Thyroid gland (tissue), 4 donors: ENCODE results near the gene CISH.

Source experiments
- CTCF ChIP-seq, 6 experiments: fragments of 200-600 bp in 3 of 6; fragments of 450-650 bp in 3 of 6; sonication (generic) in 3 of 6; IDR thresholded peaks; one replicate each; pipeline ENCODE4 v1.5.1; 2016 to 2019; ENCODE audit warnings: antibody characterized with exemption in 6 of 6, mild to moderate bottlenecking in 2 of 6, inconsistent platforms in 1 of 6, moderate library complexity in 1 of 6
- POLR2A ChIP-seq, 2 donors: fragments of 450-650 bp; IDR thresholded peaks; one replicate each; pipeline ENCODE4 v1.6.1; 2017; ENCODE audit warnings: antibody characterized with exemption in 2 of 2, mild to moderate bottlenecking in 2 of 2, moderate library complexity in 1 of 2

- TF ChIP-seq CTCF (IDR thresholded peaks at IDR 0.05) (no peak), POLR2A (IDR thresholded peaks at IDR 0.05) (no peak)
These were observed 27.2 kb downstream of the CISH start for GRCh38 chr3:50584391-50584790.
